ENCODE measurements around the gene OR4F6.

Gene OR4F6

GRCh38 chr15:101804375-101804774, 1.1 kb downstream of the OR4F6 start:
- no peak for DNase-seq (ENCODE audit: low read depth in 4 of 4, low spot score in 1 of 4)

GRCh38 chr15:101804941-101805340, 1.6 kb downstream of the OR4F6 start:
- DNase-seq (ENCODE audit: low read depth in 4 of 4, low spot score in 1 of 4): no peak

DNA sequence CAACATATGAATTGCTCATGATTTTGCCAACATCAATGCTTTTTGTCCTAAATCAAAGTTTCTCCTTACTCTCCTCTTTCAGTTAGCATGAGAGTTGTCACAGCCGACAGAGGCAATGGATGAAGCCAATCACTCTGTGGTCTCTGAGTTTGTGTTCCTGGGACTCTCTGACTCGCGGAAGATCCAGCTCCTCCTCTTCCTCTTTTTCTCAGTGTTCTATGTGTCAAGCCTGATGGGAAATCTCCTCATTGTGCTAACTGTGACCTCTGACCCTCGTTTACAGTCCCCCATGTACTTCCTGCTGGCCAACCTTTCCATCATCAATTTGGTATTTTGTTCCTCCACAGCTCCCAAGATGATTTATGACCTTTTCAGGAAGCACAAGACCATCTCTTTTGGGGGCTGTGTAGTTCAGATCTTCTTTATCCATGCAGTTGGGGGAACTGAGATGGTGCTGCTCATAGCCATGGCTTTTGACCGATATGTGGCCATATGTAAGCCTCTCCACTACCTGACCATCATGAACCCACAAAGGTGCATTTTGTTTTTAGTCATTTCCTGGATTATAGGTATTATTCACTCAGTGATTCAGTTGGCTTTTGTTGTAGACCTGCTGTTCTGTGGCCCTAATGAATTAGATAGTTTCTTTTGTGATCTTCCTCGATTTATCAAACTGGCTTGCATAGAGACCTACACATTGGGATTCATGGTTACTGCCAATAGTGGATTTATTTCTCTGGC, 2.5 kb downstream of the OR4F6 start:
- no peak for DNase-seq (ENCODE audit: low read depth in 4 of 4, low spot score in 1 of 4)

DNA sequence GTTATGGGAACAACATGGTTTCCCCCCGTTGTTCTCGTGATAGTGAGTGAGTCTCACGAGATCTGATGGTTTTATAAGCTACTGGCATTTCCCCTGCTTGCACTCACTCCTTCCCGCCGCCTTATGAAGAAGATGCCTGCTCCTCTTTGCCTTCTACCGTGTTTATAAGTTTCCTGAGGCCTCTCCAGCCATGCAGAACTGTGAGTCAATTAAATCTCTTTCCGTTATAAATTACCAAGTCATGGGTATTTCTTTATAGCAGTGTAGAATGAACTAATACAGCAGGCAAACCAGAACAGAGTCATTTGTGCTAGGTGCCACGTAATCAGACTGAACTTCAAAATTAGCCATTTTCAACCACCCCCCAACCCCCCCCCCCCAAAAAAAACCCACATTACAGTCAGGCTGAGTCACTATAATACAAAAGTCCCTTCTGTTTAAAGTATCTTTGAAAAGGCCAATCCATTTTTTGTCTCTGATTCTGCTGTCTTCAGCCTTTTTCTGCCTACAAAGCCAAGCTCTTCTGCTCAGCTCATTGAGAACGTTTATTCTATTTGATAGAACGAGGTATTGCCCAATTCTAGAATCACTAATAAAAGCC, 4.1 kb downstream of the OR4F6 start:
- DNase-seq (ENCODE audit: low read depth in 4 of 4, low spot score in 1 of 4): no peak

DNA sequence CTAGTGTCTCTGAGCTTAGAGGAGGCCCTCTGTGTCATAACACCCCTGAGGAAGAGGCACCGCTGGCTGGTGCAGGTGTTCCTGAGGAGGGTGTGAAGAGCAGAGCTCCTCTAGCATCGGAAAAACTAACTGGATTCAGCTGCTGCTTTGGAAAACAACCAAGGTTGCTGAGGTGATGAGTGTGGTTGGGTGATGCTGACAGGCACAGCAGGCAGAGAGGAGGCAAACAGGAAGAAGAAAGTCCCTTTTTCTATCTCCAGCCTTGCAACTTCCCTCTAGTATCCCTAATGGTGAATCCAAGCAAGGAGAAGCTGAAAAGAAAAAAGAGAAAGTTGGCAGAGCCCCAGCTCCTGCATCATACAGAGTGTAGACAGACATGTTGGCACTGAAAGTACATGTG, 4.9 kb downstream of the OR4F6 start:
- DNase-seq (ENCODE audit: low read depth in 4 of 4, low spot score in 1 of 4): no peak

DNA sequence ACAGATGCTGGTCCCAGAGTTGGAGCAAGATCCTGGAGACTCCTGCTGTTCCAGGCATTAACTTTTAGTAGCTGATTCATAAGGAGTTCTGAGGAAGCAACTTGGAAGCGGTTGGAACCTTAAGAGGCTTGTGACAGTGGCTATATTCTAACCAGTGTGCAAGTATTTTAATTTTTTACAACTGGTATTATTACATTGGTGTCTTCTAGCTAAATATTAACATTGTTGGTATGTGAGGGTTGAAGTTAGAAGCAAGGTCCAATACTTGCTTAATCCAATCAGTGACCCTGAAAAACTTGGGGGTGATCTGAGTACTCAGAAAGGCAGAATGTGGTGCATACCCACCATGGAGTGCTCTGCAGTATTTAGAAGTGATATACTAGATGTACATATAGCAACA, 7.1 kb downstream of the OR4F6 start:
- no peak for DNase-seq (ENCODE audit: low read depth in 4 of 4, low spot score in 1 of 4)

DNA sequence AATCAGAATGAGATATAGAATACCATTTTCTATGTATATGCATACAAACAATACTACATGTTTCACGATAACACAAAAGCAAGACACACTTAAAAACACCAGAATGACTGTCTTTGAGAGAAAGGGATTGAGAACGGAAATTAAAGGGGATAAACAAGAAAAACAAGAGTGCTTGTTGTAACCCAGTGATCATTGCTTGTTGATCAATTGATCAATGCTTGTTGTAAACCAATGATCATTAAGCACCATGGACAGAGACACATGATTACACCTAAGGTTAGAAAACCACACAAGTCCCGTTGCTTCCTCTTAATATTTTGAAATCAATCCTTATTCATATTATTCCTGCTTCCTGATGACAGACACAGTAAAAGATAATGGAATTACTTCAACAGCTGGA, 7.6 kb downstream of the OR4F6 start:
- DNase-seq (ENCODE audit: low read depth in 4 of 4, low spot score in 1 of 4): no peak

GRCh38 chr15:101811902-101812301, 8.6 kb downstream of the OR4F6 start, which contains the start of gene OR4F15:
TSS of gene OR4F15 (plus strand) at chr15:101812202. CDS start at chr15:101818187, 5,985 bp downstream.
- no peak for DNase-seq (ENCODE audit: low read depth in 4 of 4, low spot score in 1 of 4)

DNA sequence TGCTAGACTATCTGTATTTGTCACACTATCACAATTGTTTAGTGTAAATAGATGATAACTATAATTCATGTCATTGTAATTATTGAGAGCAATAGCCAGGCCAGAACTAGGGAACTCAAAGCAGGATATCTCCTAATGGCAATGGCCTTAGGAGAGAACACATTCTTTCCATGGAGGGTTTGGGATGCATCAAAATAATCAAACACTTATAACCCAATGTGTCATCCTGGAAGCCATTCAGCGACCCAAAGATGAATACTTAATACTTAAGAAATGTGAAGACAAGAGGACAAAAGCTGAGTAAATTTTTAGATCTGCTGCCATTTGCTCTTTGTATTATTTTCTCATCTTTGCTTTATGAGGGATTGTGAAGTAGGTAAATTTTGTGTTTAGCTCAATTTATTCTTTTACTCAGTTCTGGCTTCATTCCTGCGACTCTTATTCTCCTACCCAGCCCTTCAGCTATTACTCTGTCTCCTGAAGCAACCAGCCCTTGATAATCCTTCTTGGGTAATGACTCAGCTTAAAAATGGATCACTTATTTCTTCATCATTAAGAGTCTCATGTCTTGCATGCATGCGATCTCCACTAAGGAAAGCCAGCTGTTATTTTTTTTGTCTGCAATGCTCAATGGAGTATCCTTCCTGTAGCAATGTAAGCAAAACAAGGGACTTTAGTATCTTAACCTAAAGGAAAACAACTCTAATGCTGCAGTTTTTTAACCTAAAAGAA, 10.7 kb downstream of the OR4F6 start:
- no peak for DNase-seq (ENCODE audit: low read depth in 4 of 4, low spot score in 1 of 4)

DNA sequence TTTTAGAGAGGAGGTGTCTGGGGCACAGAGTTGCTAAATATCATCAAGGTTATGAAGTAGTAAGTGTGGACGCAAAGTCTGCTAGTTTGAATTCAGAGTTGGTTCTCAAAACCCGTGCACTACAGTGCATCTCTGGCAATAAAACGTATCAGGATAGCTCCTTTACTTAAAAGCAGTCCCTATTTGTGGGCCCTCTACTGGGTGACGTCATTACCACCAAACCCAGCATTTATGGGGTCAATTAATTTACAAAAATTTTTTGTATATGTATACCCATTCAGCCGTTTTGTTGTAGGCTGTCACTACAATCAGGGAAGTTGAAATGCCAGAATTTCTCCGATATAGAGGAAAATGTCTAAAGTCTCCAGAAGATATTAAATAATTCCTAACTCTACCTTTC, 17.5 kb downstream of the OR4F6 start:
- DNase-seq (ENCODE audit: low read depth in 4 of 4, low spot score in 1 of 4): no peak

- no peak for DNase-seq (ENCODE audit: low read depth in 4 of 4, low spot score in 1 of 4)
These were observed 23.9 kb downstream of the OR4F6 start for GRCh38 chr15:101827257-101827656.

GRCh38 chr15:101828774-101829173, 25.5 kb downstream of the OR4F6 start:
- no peak for DNase-seq (ENCODE audit: low read depth in 4 of 4, low spot score in 1 of 4)

GRCh38 chr15:101841656-101842055, 38.3 kb downstream of the OR4F6 start:
- DNase-seq (ENCODE audit: low read depth in 4 of 4, low spot score in 1 of 4): no peak

- no peak for DNase-seq (ENCODE audit: low read depth in 4 of 4, low spot score in 1 of 4)
These were observed 41.6 kb downstream of the OR4F6 start for GRCh38 chr15:101844916-101845315.

- no peak for DNase-seq (ENCODE audit: low read depth in 4 of 4, low spot score in 1 of 4)
These were observed 49.0 kb downstream of the OR4F6 start for GRCh38 chr15:101852356-101852755.
